Ishikawa (cell line): ENCODE measurements around the gene SCGB1C2.

Experiments used
- FOXM1 ChIP-seq: IDR thresholded peaks from 2 replicates; pipeline ENCODE4 v1.6.1; 2012; ENCODE audit warnings: low read depth, borderline replicate concordance
- USF1 ChIP-seq: IDR thresholded peaks from 2 replicates; pipeline ENCODE4 v1.6.1; 2012
- TF ChIP-seq, protein P1 (sequence below): IDR thresholded peaks from 2 replicates; pipeline ENCODE4 v1.6.1; 2012; ENCODE audit warnings: low read depth, mild to moderate bottlenecking

GRCh38 chr17:142876-143784, 5.8 kb downstream of the SCGB1C2 start:
- TF ChIP-seq USF1: no peak
- TF ChIP-seq, protein P1, sequence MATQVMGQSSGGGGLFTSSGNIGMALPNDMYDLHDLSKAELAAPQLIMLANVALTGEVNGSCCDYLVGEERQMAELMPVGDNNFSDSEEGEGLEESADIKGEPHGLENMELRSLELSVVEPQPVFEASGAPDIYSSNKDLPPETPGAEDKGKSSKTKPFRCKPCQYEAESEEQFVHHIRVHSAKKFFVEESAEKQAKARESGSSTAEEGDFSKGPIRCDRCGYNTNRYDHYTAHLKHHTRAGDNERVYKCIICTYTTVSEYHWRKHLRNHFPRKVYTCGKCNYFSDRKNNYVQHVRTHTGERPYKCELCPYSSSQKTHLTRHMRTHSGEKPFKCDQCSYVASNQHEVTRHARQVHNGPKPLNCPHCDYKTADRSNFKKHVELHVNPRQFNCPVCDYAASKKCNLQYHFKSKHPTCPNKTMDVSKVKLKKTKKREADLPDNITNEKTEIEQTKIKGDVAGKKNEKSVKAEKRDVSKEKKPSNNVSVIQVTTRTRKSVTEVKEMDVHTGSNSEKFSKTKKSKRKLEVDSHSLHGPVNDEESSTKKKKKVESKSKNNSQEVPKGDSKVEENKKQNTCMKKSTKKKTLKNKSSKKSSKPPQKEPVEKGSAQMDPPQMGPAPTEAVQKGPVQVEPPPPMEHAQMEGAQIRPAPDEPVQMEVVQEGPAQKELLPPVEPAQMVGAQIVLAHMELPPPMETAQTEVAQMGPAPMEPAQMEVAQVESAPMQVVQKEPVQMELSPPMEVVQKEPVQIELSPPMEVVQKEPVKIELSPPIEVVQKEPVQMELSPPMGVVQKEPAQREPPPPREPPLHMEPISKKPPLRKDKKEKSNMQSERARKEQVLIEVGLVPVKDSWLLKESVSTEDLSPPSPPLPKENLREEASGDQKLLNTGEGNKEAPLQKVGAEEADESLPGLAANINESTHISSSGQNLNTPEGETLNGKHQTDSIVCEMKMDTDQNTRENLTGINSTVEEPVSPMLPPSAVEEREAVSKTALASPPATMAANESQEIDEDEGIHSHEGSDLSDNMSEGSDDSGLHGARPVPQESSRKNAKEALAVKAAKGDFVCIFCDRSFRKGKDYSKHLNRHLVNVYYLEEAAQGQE: no peak
- no peak for TF ChIP-seq FOXM1
